Thymus (tissue), 11 donors: Measurements from ENCODE around the gene ARHGDIA. TPM values are rescaled to one million over a fixed set of nuclear protein-coding genes. Genes with fewer than 3 reads are reported as not detected.
A peak's percentile ranks its signal among the peaks of the same experiment; 100 is the strongest.

Experiments used
- DNase-seq, 9 donors: peaks; one replicate each; pipeline ENCODE4 v3.0.0-alpha.2; 2013; ENCODE audit warnings: low spot score in 9 of 9, low read depth in 6 of 9, missing footprints in 1 of 9
- H3K27ac ChIP-seq, 2 donors: one replicate each; pipeline ENCODE4 v1.5.1; 2013; ENCODE audit warnings: control low read depth in 1 of 2, low read depth in 1 of 2, low read length in 1 of 2, mild to moderate bottlenecking in 1 of 2, moderate library complexity in 1 of 2
- H3K27me3 ChIP-seq, 2 donors: one replicate each; pipeline ENCODE4 v1.5.1; 2013; ENCODE audit warnings: low read length in 1 of 2; ENCODE audit not compliant: control insufficient read depth in 2 of 2, insufficient read depth in 1 of 2
- H3K36me3 ChIP-seq, 2 donors: one replicate each; pipeline ENCODE4 v1.5.1; 2013; ENCODE audit warnings: low read length in 1 of 2, mild to moderate bottlenecking in 1 of 2, moderate library complexity in 1 of 2; ENCODE audit not compliant: control insufficient read depth in 2 of 2, insufficient read depth in 2 of 2
- H3K4me1 ChIP-seq, 2 donors: one replicate each; pipeline ENCODE4 v1.5.1; 2013; ENCODE audit warnings: low read length in 2 of 2; ENCODE audit not compliant: control insufficient read depth in 2 of 2, insufficient read depth in 2 of 2
- H3K4me3 ChIP-seq, 2 donors: one replicate each; pipeline ENCODE4 v1.5.1; 2013; ENCODE audit warnings: low read length in 2 of 2, control low read depth in 1 of 2, mild to moderate bottlenecking in 1 of 2
- H3K9me3 ChIP-seq, 2 donors: one replicate each; pipeline ENCODE4 v1.5.1; 2013; ENCODE audit warnings: low read length in 1 of 2, mild to moderate bottlenecking in 1 of 2; ENCODE audit not compliant: control insufficient read depth in 2 of 2, insufficient read depth in 1 of 2
- WGBS: extraction: QIAGEN DNeasy Blood & Tissue Kit; methylation state at CpG from one replicate; pipeline ENCODE4 v1.1.7; 2013; 5-methylcytosine and 5-hydroxymethylcytosine counted together
- polyA plus RNA-seq: library from polyadenylated mRNA; stranded (reverse); fragments of 200-250 nt; gene quantifications from one replicate; pipeline ENCODE4 v1.2.3, GENCODE V29; 2013
- total RNA-seq: library from RNA; stranded (reverse); fragments of 120-200 nt; gene quantifications from one replicate; pipeline ENCODE4 v1.2.4, GENCODE V29; 2013
- donor health status: healthy.

Gene ARHGDIA
- total and polyA plus RNA-seq, 2 donors, result 106 to 189 TPM

GRCh38 chr17:81903415-81903831, 32.3 kb upstream of the ARHGDIA start:
- peaks cover 24 to 37% of the 10 kb centered on the region in 2 donors for H3K27me3 ChIP-seq
- H3K4me3 ChIP-seq, result no peak overlapping the region
- 97% methylated on average over 10 of the region's 10 CpGs for WGBS
- H3K9me3 ChIP-seq, result no peaks in the 10 kb centered on the region
- peaks cover 53 to 65% of the 10 kb centered on the region in 2 donors for H3K36me3 ChIP-seq
- DNase-seq, result no peak
- H3K4me1 ChIP-seq, result peaks cover 0 to 4% of the 10 kb centered on the region in 2 donors
- no peak overlapping the region for H3K27ac ChIP-seq

GRCh38 chr17:81902653-81903414, 31.7 kb upstream of the ARHGDIA start:
- Histone ChIP-seq H3K4me1 (peaks cover 0 to 4% of the 10 kb centered on the region in 2 donors), H3K27me3 (peaks cover 24 to 37% of the 10 kb centered on the region in 2 donors), H3K4me3 (no peak overlapping the region), H3K27ac (no peak overlapping the region), H3K36me3 (peaks cover 54 to 67% of the 10 kb centered on the region in 2 donors), H3K9me3 (no peaks in the 10 kb centered on the region)
- no peak for DNase-seq
- 51% methylated on average over 47 of the region's 47 CpGs for WGBS

GRCh38 chr17:81902023-81902652, 31.0 kb upstream of the ARHGDIA start, which contains the start of gene NPB:
NPB (plus strand) TSS chr17:81902238; CDS start chr17:81902278, 40 bp downstream.
- Histone ChIP-seq H3K27ac (no peak within 1 kb of the TSS), H3K4me1 (peaks cover 0 to 4% of the 10 kb centered on the region in 2 donors), H3K4me3 (peak within 1 kb of the TSS in 1 of 2 donors; percentile 6), H3K9me3 (no peaks in the 10 kb centered on the region), H3K36me3 (peaks cover 57 to 69% of the 10 kb centered on the region in 2 donors), H3K27me3 (peaks cover 24 to 37% of the 10 kb centered on the region in 2 donors)
- 4% methylated on average over 79 of the region's 79 CpGs for WGBS
- DNase-seq, result no peak

- Histone ChIP-seq H3K4me1 (peaks cover 0 to 4% of the 10 kb centered on the region in 2 donors), H3K4me3 (no peak overlapping the region), H3K36me3 (peaks cover 58 to 70% of the 10 kb centered on the region in 2 donors), H3K9me3 (no peaks in the 10 kb centered on the region), H3K27me3 (peaks cover 24 to 37% of the 10 kb centered on the region in 2 donors), H3K27ac (no peak overlapping the region)
- WGBS, result 61% methylated on average over 21 of the region's 21 CpGs
- no peak for DNase-seq
Observed at GRCh38 chr17:81901167-81902022, 30.3 kb upstream of the ARHGDIA start.

GRCh38 chr17:81900181-81900820, 29.2 kb upstream of the ARHGDIA start:
- 95% methylated on average over 18 of the region's 18 CpGs for WGBS
- Histone ChIP-seq H3K9me3 (no peaks in the 10 kb centered on the region), H3K27ac (no peak overlapping the region), H3K27me3 (peaks cover 24 to 37% of the 10 kb centered on the region in 2 donors), H3K4me1 (peaks cover 0 to 4% of the 10 kb centered on the region in 2 donors), H3K36me3 (peaks cover 55 to 70% of the 10 kb centered on the region in 2 donors), H3K4me3 (no peak overlapping the region)
- no peak for DNase-seq

GRCh38 chr17:81899514-81900166, 28.5 kb upstream of the ARHGDIA start:
- H3K36me3 ChIP-seq, result peaks cover 56 to 69% of the 10 kb centered on the region in 2 donors
- H3K4me3 ChIP-seq, result no peak overlapping the region
- 97% methylated on average over 22 of the region's 22 CpGs for WGBS
- peaks cover 24 to 37% of the 10 kb centered on the region in 2 donors for H3K27me3 ChIP-seq
- H3K9me3 ChIP-seq, result no peaks in the 10 kb centered on the region
- no peak for DNase-seq
- H3K27ac ChIP-seq, result no peak overlapping the region
- peaks cover 0 to 4% of the 10 kb centered on the region in 2 donors for H3K4me1 ChIP-seq

GRCh38 chr17:81898885-81899284, 27.7 kb upstream of the ARHGDIA start:
- Histone ChIP-seq H3K4me3 (no peak overlapping the region), H3K27me3 (peaks cover 24 to 34% of the 10 kb centered on the region in 2 donors), H3K36me3 (peaks cover 56 to 67% of the 10 kb centered on the region in 2 donors), H3K27ac (no peak overlapping the region), H3K9me3 (no peaks in the 10 kb centered on the region), H3K4me1 (peaks cover 0 to 4% of the 10 kb centered on the region in 2 donors)
- 96% methylated on average over 9 of the region's 9 CpGs for WGBS
- DNase-seq, result no peak
